Endothelial cell of umbilical vein (primary cell): ENCODE data around the gene SLC2A6. TPM values are rescaled to one million over a fixed set of nuclear protein-coding genes. Genes with fewer than 3 reads are reported as not detected.

Experiments used
- BruUV-seq: library from RNA; stranded (reverse); fragments of 400-500 nt; replicated peaks from 2 replicates; lab custom pipeline; 2021; lab: Mats Ljungman, UMichigan
- CTCF ChIA-PET: fragments of 300-600, 350-600 bp; sonication (Branson Sonifier 250); formaldehyde crosslinking; loops from one replicate; lab custom pipeline; 2021; ENCODE audit warnings: antibody characterized with exemption, inconsistent platforms; lab: Charles Lee
- POLR2A ChIA-PET: fragments of 300-600, 350-600 bp; sonication (Branson Sonifier 250); formaldehyde crosslinking; loops from one replicate; lab custom pipeline; 2021; ENCODE audit warnings: antibody characterized with exemption, inconsistent platforms; lab: Charles Lee
- DNase-seq: peaks from one replicate; pipeline ENCODE4 v3.0.0-alpha.2; 2011; ENCODE audit warnings: low read depth, low spot score
- FAIRE-seq: peaks from 2 replicates; lab custom pipeline; 2011; peaks lifted over from hg19 to GRCh38; lab: Jason Lieb, UNC
- H2AFZ ChIP-seq: 2 replicates; pipeline ENCODE4 v1.6.0; 2012; ENCODE audit warnings: low read depth, low read length, control low read depth, inconsistent platforms
- H3K27ac ChIP-seq: 2 replicates; pipeline ENCODE4 v1.5.1; 2011; ENCODE audit warnings: low read depth, mild to moderate bottlenecking, control low read depth, low read length, moderate library complexity; ENCODE audit not compliant: insufficient read depth
- H3K27me3 ChIP-seq, 2 experiments: 2 replicates each; pipeline versions ENCODE4 v1.6.0 to v1.6.1; 2011; ENCODE audit warnings: low read length in 2 of 2, mixed read lengths in 1 of 2; ENCODE audit not compliant: control insufficient read depth in 2 of 2, insufficient read depth in 2 of 2
- H3K36me3 ChIP-seq, 2 experiments: 2 replicates in 1 of 2; 3 replicates in 1 of 2; pipeline ENCODE4 v1.5.1; 2011; ENCODE audit warnings: low read length in 2 of 2, mild to moderate bottlenecking in 1 of 2, moderate library complexity in 1 of 2; ENCODE audit not compliant: control insufficient read depth in 2 of 2, insufficient read depth in 2 of 2; ENCODE audit errors: extremely low read depth in 1 of 2
- H3K4me1 ChIP-seq: 3 replicates; pipeline ENCODE4 v1.5.1; 2011; ENCODE audit warnings: mild to moderate bottlenecking, low read length; ENCODE audit not compliant: control insufficient read depth, insufficient read depth; ENCODE audit errors: extremely low read depth
- H3K4me2 ChIP-seq: 2 replicates; pipeline ENCODE4 v1.6.1; 2011; ENCODE audit warnings: low read length, control low read depth, mixed read lengths; ENCODE audit not compliant: insufficient read depth
- H3K4me3 ChIP-seq, 3 experiments: fragments of 200-600 bp in 1 of 3; sonication (generic), shearing (Covaris generic) in 1 of 3; replicated peaks in 1 of 3; 2 replicates each; pipeline ENCODE4 v1.5.1; 2011 to 2016; ENCODE audit warnings: control low read depth in 3 of 3, low read length in 3 of 3, mild to moderate bottlenecking in 2 of 3, inconsistent platforms in 1 of 3, low read depth in 1 of 3, moderate library complexity in 1 of 3; ENCODE audit not compliant: insufficient read depth in 1 of 3
- H3K79me2 ChIP-seq: 2 replicates; pipeline ENCODE4 v1.6.0; 2012; ENCODE audit warnings: low read length, inconsistent platforms; ENCODE audit not compliant: control insufficient read depth, insufficient read depth
- H3K9ac ChIP-seq: replicated peaks from 2 replicates; pipeline ENCODE3; 2011; ENCODE audit warnings: low read length, control low read depth; ENCODE audit not compliant: insufficient read depth; ENCODE audit errors: extremely low read depth
- H3K9me1 ChIP-seq: replicated peaks from 3 replicates; pipeline ENCODE4 v1.6.0; 2011; ENCODE audit warnings: mild to moderate bottlenecking, low read length; ENCODE audit not compliant: control insufficient read depth, insufficient read depth; ENCODE audit errors: extremely low read depth
- H3K9me3 ChIP-seq: replicated peaks from 2 replicates; pipeline ENCODE4 v1.5.1; 2012; ENCODE audit warnings: low read length, inconsistent platforms; ENCODE audit not compliant: control insufficient read depth, insufficient read depth
- H4K20me1 ChIP-seq: replicated peaks from 2 replicates; pipeline ENCODE3; 2011; ENCODE audit warnings: mild to moderate bottlenecking, low read length; ENCODE audit not compliant: control insufficient read depth, insufficient read depth; ENCODE audit errors: extremely low read depth
- EZH2 ChIP-seq: IDR thresholded peaks from 2 replicates; pipeline ENCODE4 v1.6.1; 2012; ENCODE audit warnings: borderline replicate concordance, low read depth, mild to moderate bottlenecking, moderate library complexity, low read length, inconsistent platforms; ENCODE audit not compliant: severe bottlenecking
- FOS ChIP-seq: IDR thresholded peaks from 2 replicates; pipeline ENCODE4 v1.6.1; 2011; ENCODE audit warnings: mild to moderate bottlenecking, low read length, moderate library complexity, borderline replicate concordance; ENCODE audit not compliant: insufficient read depth
- GATA2 ChIP-seq: IDR thresholded peaks from 2 replicates; pipeline ENCODE4 v1.7.0; 2011; ENCODE audit warnings: low read depth, mild to moderate bottlenecking, moderate library complexity, mixed read lengths, low read length; ENCODE audit not compliant: insufficient read length, insufficient read depth
- JUN ChIP-seq: IDR thresholded peaks from 2 replicates; pipeline ENCODE4 v1.6.1; 2011; ENCODE audit warnings: borderline replicate concordance, low read depth; ENCODE audit not compliant: insufficient read length, insufficient read depth
- MYC ChIP-seq: IDR thresholded peaks from one replicate; pipeline ENCODE4 v1.6.1; 2011; ENCODE audit warnings: mild to moderate bottlenecking, low read depth, low read length
- POLR2A ChIP-seq: IDR thresholded peaks from 2 replicates; pipeline ENCODE4 v1.6.1; 2012; ENCODE audit warnings: low read depth, mild to moderate bottlenecking, control low read depth, low read length
- POLR2AphosphoS5 ChIP-seq: IDR thresholded peaks from 2 replicates; pipeline ENCODE4 v1.6.1; 2012; ENCODE audit warnings: low read depth, mild to moderate bottlenecking, control low read depth, low read length, moderate library complexity; ENCODE audit not compliant: insufficient read depth
- dilution Hi-C: fragments of 300-500 bp; cut with MboI; formaldehyde crosslinking; loops from one replicate; pipeline ENCODE4 v1.15.0; 2019; ENCODE audit warnings: low sequenced_read_pairs; ENCODE audit not compliant: extremely low pct_ligation_motif_present
- intact Hi-C: fragments of 100-400 bp; cut with micrococcal nuclease; formaldehyde crosslinking; loops from one replicate; pipeline ENCODE4 v1.10.0; 2022
- polyA plus RNA-seq, 4 experiments: library from polyadenylated mRNA; depleted of rRNA in 3 of 4; stranded (reverse) in 3 of 4; unstranded in 1 of 4; fragments of >200 nt; gene quantifications; 2 replicates each; pipeline versions ENCODE4 v1.2.1 to v1.2.3, GENCODE V29; 2011 to 2012; ENCODE audit warnings: missing spikeins in 1 of 4
- total RNA-seq: library from RNA; stranded (reverse); gene quantifications from 2 replicates; pipeline ENCODE4 v1.2.3, GENCODE V29; 2021
- TF ChIP-seq, protein P1 (sequence below): IDR thresholded peaks from 2 replicates; pipeline ENCODE4 v1.6.1; 2011; ENCODE audit not compliant: insufficient read depth, insufficient read length
- TF ChIP-seq, protein P2 (sequence below), 2 donors: IDR thresholded peaks; 1 replicate in 1 of 2; 2 replicates in 1 of 2; pipeline ENCODE4 v1.5.1; 2011; ENCODE audit warnings: low read length in 2 of 2, mild to moderate bottlenecking in 2 of 2, moderate library complexity in 2 of 2, control low read depth in 1 of 2, inconsistent platforms in 1 of 2, low read depth in 1 of 2; ENCODE audit not compliant: insufficient read depth in 1 of 2; ENCODE audit errors: extremely low read depth in 1 of 2

The SLC2A6 gene
- total and polyA plus RNA-seq, 2 donors (not counting 3 experiments of a cell fraction or from before 2014, with no cell fraction given) = 35.7 to 39.6 TPM

DNA sequence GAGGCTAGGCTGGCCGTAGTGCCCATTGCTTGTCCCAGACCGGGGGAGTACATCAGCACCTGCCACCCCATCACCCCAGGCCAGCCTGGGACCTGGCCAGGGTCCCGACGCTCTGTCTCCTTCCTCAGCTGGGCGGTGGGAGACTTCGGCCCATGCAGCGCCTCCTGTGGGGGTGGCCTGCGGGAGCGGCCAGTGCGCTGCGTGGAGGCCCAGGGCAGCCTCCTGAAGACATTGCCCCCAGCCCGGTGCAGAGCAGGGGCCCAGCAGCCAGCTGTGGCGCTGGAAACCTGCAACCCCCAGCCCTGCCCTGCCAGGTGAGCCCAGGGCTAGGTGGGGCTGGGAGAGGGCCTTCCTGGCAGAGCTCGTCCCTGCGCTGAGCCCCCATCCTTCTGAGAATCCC lies 35.7 kb downstream of the SLC2A6 start:
- dilution Hi-C loops = no loop called here
- FAIRE-seq = no peak
- POLR2A ChIA-PET = no interaction called here

More for the DNA sequence above, 35.7 kb downstream of the SLC2A6 start:
- Histone ChIP-seq H3K9ac (no peak overlapping the region), H3K79me2 (no peaks in the 10 kb centered on the region), H3K9me1 (no peaks in the 10 kb centered on the region), H4K20me1 (no peaks in the 10 kb centered on the region), H3K9me3 (no peaks in the 10 kb centered on the region), H3K27ac (no peak overlapping the region), H3K36me3 (no peaks in the 10 kb centered on the region), H3K4me1 (no peaks in the 10 kb centered on the region), H2AFZ (no peak overlapping the region), H3K4me3 (no peak overlapping the region), H3K27me3 (no peaks in the 10 kb centered on the region), H3K4me2 (no peak overlapping the region)
- no peak for DNase-seq
- CTCF ChIA-PET = no interaction called here
- no peak for TF ChIP-seq JUN
- no peak for TF ChIP-seq MYC
- no peak for TF ChIP-seq EZH2
- TF ChIP-seq POLR2A = no peak
- no peak for TF ChIP-seq FOS
- TF ChIP-seq GATA2 = no peak
- no peak for TF ChIP-seq POLR2AphosphoS5
- TF ChIP-seq, protein P1, sequence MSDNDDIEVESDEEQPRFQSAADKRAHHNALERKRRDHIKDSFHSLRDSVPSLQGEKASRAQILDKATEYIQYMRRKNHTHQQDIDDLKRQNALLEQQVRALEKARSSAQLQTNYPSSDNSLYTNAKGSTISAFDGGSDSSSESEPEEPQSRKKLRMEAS = no peak
- TF ChIP-seq, protein P2, sequence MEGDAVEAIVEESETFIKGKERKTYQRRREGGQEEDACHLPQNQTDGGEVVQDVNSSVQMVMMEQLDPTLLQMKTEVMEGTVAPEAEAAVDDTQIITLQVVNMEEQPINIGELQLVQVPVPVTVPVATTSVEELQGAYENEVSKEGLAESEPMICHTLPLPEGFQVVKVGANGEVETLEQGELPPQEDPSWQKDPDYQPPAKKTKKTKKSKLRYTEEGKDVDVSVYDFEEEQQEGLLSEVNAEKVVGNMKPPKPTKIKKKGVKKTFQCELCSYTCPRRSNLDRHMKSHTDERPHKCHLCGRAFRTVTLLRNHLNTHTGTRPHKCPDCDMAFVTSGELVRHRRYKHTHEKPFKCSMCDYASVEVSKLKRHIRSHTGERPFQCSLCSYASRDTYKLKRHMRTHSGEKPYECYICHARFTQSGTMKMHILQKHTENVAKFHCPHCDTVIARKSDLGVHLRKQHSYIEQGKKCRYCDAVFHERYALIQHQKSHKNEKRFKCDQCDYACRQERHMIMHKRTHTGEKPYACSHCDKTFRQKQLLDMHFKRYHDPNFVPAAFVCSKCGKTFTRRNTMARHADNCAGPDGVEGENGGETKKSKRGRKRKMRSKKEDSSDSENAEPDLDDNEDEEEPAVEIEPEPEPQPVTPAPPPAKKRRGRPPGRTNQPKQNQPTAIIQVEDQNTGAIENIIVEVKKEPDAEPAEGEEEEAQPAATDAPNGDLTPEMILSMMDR (IDR thresholded peaks at IDR 0.05; ENCODE audit: extremely low read depth in 1 of 2, insufficient read depth in 1 of 2, low read depth in 1 of 2, low read length in 2 of 2) = no peak
- no TSS peak for BruUV-seq
- intact Hi-C loops = no loop called here
